ENCODE measurements around the gene BAHCC1. TPM values are rescaled to one million over a fixed set of nuclear protein-coding genes. Genes with fewer than 3 reads are reported as not detected.
A peak's percentile ranks its signal among the peaks of the same experiment; 100 is the strongest.

The BAHCC1 gene
- total RNA-seq, 2 donors from 2014 or later, result 5.8 to 12.7 TPM

DNA sequence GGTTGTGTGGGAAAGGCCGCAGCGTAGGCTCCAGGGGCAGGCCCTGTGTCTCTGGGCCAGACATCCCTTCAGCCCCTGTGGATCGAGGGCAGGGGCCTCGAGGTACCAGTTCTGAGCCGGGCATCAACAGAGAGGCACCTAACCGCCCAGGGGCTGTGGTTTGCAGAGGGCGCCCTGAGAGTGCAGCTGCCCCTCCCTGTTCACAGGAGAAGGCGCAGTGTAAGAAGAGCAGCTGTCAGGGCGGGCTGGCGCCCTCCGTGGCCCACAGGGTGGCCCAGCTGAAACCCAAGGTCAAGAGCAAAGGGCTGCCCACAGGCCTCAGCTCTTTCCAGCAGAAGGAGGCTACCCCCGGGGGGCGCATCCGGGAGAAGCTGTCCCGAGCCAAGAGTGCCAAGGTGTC is 60.8 kb downstream of the BAHCC1 start:
- H3K4me3 ChIP-seq, result no peak overlapping the region
- H3K27ac ChIP-seq, result no peak overlapping the region
- DNase-seq (ENCODE audit: low spot score), result no peak
- H3K36me3 ChIP-seq, result peaks cover 8% of the 10 kb centered on the region
- no peaks in the 10 kb centered on the region for H3K27me3 ChIP-seq
- TF ChIP-seq, protein P1, sequence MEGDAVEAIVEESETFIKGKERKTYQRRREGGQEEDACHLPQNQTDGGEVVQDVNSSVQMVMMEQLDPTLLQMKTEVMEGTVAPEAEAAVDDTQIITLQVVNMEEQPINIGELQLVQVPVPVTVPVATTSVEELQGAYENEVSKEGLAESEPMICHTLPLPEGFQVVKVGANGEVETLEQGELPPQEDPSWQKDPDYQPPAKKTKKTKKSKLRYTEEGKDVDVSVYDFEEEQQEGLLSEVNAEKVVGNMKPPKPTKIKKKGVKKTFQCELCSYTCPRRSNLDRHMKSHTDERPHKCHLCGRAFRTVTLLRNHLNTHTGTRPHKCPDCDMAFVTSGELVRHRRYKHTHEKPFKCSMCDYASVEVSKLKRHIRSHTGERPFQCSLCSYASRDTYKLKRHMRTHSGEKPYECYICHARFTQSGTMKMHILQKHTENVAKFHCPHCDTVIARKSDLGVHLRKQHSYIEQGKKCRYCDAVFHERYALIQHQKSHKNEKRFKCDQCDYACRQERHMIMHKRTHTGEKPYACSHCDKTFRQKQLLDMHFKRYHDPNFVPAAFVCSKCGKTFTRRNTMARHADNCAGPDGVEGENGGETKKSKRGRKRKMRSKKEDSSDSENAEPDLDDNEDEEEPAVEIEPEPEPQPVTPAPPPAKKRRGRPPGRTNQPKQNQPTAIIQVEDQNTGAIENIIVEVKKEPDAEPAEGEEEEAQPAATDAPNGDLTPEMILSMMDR (IDR thresholded peaks at IDR 0.05), result no peak
- peaks cover 0 to 19% of the 10 kb centered on the region in 2 donors for H3K4me1 ChIP-seq
- no peaks in the 10 kb centered on the region for H3K9me3 ChIP-seq

DNA sequence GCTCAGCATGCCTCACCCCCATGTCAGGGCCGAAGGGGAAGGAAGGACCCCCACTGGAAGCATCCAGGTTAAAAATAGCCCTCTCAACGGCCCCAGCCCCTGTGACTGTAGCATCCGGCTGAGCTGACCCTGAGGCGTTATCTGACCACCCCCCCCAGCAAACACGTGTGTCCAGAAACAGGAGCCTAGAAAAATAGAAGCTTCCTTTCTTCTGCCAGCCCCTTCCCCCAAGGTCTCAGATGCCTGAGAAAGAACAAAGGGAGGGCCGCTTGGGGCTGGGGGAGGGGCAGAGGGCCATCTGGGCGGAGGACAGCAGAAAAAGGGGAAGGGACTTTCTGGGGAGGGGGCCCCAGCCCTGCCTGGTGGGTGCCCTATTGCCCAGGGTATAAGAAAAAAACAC is 61.5 kb downstream of the BAHCC1 start:
- TF ChIP-seq, protein P1 (IDR thresholded peaks at IDR 0.05), result no peak
- H3K9me3 ChIP-seq, result no peaks in the 10 kb centered on the region
- peaks cover 0 to 19% of the 10 kb centered on the region in 2 donors for H3K4me1 ChIP-seq
- peaks cover 8% of the 10 kb centered on the region for H3K36me3 ChIP-seq
- H3K27ac ChIP-seq, result no peak overlapping the region
- H3K27me3 ChIP-seq, result no peaks in the 10 kb centered on the region
- no peak for DNase-seq (ENCODE audit: low spot score)
- no peak overlapping the region for H3K4me3 ChIP-seq

DNA sequence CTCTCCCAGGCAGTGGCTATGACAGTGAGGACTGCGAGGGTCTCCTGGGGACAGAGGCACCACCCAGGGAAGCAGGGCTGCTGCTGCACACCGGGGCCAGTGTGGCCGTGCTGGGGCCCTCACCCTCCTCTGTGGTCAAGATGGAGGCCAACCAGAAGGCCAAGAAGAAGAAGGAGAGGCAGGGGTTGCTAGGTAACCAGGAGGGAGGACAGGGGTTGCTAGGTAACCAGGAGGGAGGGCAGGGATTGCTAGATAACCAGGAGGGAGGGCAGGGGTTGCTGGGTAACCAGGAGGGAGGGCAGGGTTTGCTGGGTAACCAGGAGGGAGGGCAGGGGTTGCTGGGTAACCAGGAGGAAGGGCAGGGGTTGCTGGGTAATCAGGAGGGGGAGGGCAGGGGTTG is 62.1 kb downstream of the BAHCC1 start:
- Histone ChIP-seq H3K36me3 (peaks cover 13% of the 10 kb centered on the region), H3K4me3 (no peak overlapping the region), H3K9me3 (no peaks in the 10 kb centered on the region), H3K27ac (no peak overlapping the region), H3K27me3 (no peaks in the 10 kb centered on the region), H3K4me1 (peaks cover 0 to 19% of the 10 kb centered on the region in 2 donors)
- TF ChIP-seq, protein P1 (IDR thresholded peaks at IDR 0.05), result no peak
- no peak for DNase-seq (ENCODE audit: low spot score)

DNA sequence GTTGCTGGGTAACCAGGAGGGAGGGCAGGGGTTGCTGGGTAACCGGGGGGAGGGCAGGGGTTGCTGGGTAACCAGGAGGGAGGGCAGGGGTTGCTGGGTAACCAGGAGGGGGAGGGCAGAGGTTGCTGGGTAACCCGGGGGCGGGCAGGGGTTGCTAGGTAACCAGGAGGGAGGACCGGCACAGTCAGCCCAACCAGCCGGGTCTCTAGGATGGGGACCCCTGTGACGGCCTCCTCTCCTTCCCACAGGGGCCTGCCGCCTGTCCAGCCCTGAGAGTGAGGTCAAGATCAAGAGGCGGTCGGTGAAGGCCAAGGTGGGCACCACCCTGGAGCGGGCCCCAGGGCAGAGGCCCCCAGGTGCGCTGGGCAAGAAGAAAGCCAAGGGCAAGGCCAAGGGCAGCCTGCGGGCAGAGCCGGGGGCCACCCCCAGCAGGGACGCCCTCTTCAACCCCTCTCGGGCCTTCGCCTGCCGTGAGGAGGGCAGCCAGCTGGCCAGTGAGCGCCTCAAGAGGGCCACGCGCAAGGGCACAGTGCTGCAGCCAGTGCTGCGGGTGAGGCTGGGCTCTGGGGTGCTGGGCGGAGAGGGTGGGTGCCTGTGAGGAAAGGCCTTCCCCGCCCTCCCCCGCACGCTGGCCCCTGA is 62.8 kb downstream of the BAHCC1 start:
- no peak overlapping the region for H3K27ac ChIP-seq
- no peak overlapping the region for H3K4me3 ChIP-seq
- no peaks in the 10 kb centered on the region for H3K9me3 ChIP-seq
- H3K36me3 ChIP-seq, result peaks cover 15% of the 10 kb centered on the region
- TF ChIP-seq, protein P1 (IDR thresholded peaks at IDR 0.05), result no peak
- no peak for DNase-seq (ENCODE audit: low spot score)
- peaks cover 0 to 19% of the 10 kb centered on the region in 2 donors for H3K4me1 ChIP-seq
- H3K27me3 ChIP-seq, result no peaks in the 10 kb centered on the region

DNA sequence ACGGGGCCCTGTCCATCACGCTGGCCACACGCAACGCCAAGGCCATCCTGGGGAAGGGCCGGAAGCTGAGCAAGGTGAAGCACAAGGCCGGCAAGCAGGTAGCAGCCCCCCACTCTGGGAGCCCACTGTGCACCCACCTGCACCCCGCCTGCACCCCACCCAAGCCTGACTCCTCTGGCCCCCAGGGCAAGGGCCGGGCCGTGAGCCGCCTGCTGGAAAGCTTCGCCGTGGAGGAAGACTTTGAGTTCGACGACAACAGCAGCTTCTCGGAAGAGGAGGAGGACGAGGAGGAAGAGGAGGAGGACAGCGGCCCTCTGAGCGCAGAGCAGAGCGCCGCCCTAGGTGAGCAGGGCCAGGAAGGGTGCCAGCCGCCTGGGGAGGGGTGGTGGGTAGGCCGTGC is 63.4 kb downstream of the BAHCC1 start:
- peaks cover 0 to 19% of the 10 kb centered on the region in 2 donors for H3K4me1 ChIP-seq
- H3K27ac ChIP-seq, result no peak overlapping the region
- H3K36me3 ChIP-seq, result peaks cover 17% of the 10 kb centered on the region
- TF ChIP-seq, protein P1 (IDR thresholded peaks at IDR 0.05), result no peak
- no peaks in the 10 kb centered on the region for H3K9me3 ChIP-seq
- DNase-seq (ENCODE audit: low spot score), result no peak
- no peaks in the 10 kb centered on the region for H3K27me3 ChIP-seq
- peak overlapping the region in 1 of 2 donors; percentile 29 for H3K4me3 ChIP-seq

DNA sequence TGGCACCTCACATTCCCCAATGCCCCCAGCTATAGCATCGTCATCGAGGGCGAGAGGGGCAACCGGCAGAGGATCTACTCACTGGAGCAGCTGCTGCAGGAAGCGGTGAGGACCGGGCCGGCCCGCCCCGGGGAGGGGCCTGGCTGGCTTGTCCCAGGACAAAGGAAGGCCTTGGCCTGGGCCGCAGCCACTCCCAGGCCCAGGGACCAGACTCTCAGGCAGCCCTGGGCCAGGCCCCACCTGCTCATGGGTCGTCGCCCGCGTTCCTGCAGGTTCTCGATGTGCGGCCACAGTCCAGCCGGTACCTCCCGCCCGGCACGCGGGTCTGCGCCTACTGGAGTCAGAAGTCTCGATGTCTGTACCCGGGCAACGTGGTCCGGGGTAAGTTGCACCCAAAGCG is 64.0 kb downstream of the BAHCC1 start:
- DNase-seq (ENCODE audit: low spot score), result no peak
- no peaks in the 10 kb centered on the region for H3K9me3 ChIP-seq

More for the DNA sequence above, 64.0 kb downstream of the BAHCC1 start:
- Histone ChIP-seq H3K27me3 (no peaks in the 10 kb centered on the region), H3K36me3 (peaks cover 17% of the 10 kb centered on the region), H3K4me3 (peak overlapping the region in 1 of 2 donors; percentile 29), H3K27ac (peak overlapping the region in 1 of 2 donors; percentile 8), H3K4me1 (peaks cover 0 to 13% of the 10 kb centered on the region in 2 donors)
- TF ChIP-seq, protein P1 (IDR thresholded peaks at IDR 0.05), result no peak
